Stimulated activated CD8-positive, alpha-beta memory T cell treated with anti-CD3 and anti-CD28 coated beads, Interleukin-15, amount 100 ng/mL, for 4 hours (primary cell): ENCODE data around the gene GGT5.
A peak's percentile ranks its signal among the peaks of the same experiment; 100 is the strongest.
"Not testable (repeated sequence)": the region's sequence is repeated elsewhere in the genome, so short reads cannot be mapped to it uniquely, and the experiment has no call there.

Experiments used
- DNase-seq, 2 donors: peaks; one replicate each; pipeline ENCODE4 v3.0.0-alpha.2; 2020; ENCODE audit warnings: low read depth in 2 of 2

Gene GGT5

DNA sequence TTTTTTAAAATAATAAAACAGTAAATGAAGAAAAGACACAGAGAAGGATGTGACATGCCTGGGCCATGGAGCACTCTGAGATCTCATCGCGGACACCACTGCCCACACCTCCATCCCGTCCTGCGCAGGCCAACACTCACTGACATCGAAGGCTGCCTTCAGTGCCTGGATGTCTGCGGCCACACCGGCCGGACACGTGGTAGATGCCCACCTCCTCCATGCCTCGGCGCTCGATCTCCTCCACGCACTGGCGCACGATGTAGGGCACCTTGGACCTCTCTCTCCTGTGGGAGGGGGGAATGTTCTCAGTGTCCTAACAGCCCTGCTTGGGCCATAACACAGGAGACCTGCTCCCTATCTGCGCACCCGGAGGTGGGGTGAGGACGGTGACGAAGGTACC, 18.6 kb upstream of the GGT5 start:
- DNase-seq: not testable (repeated sequence)

DNA sequence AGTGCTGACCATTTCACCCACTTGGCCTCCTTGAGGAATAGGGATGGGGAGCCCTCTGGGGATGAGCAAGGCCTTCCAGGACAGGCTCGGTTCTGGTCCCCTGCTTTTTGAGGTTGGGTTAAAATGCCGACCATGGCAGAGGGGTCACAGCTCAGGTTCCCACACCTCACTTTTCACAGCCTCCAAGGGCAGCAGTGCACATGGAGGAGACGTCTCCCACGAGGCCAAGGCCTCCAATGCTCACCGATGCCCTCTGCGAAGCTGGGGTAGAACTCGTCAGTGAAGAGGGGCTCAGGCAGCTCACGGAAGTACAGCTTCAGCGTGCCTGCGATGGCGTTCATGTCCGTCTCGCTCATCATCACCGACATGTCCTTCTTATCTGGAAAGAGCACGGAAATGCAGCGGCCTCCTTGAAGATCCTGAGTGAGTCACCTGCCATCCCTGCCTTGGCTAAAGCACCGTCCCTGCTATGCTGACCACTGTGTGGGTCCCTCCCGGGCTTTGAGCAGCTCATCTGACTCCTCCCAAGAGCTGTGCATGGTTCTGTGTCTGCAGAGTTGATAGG, 17.4 kb upstream of the GGT5 start:
- DNase-seq: not testable (repeated sequence)

DNA sequence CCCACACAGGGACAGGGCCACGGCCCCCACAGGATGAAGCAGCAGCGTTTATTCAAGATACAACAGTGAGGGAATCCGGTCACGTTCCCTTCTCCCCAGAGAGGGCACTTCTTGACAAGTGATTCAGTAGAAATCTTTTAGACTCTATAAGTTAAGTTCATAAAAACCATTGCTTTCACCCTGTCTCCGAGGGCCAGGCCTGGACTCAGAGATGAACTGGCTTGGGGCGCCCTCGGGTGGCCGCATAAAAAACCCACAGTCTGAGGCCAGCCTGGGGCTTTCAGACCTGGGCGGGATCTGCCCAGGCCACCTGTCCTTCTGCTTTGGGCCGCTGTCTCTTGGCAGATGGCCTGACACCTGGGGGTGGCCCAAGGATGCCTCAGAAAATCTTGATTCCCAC, 14.6 kb upstream of the GGT5 start:
- DNase-seq: peak in 1 of 2 donors; percentile 35

DNA sequence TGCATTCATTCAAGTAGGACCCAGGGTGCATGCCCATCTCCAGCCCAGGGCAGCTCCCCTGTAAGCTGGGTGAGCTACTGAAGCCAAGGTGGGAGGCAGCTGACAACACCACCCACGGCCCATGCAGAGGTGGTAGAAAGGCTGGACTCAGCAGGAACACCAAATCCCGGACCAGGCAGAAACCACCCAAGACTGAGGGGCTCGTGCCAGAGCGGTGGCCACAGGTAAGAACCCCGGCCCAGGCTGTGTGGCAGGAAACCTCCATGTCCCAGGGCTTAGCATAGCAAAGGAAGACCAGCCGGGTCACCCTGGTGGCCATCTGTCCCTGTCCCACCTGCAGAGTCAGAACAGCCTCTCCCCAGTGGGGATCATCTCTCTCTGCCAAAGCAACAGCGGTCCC, 11.9 kb upstream of the GGT5 start:
- not testable (repeated sequence) for DNase-seq

DNA sequence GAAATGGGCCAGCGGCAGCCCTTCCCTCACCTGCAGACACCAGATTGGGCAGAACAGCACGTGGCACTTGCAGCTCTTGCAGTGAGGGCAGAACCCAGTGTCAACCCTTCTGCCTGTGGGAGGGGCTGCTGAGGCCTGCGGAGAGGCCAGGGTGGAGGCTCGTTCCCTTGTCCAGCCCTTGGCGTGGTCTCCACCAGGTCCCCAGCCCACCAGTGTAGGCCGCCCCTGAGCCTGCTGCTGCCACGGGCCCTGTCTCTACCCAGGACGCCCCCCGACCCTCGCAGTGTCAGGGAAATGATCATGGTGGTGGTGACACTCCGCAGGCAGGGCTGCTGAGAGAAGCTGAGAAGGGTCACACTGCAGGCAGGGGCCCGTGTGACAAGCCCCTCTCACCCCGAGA, 11.3 kb upstream of the GGT5 start:
- not testable (repeated sequence) for DNase-seq

DNA sequence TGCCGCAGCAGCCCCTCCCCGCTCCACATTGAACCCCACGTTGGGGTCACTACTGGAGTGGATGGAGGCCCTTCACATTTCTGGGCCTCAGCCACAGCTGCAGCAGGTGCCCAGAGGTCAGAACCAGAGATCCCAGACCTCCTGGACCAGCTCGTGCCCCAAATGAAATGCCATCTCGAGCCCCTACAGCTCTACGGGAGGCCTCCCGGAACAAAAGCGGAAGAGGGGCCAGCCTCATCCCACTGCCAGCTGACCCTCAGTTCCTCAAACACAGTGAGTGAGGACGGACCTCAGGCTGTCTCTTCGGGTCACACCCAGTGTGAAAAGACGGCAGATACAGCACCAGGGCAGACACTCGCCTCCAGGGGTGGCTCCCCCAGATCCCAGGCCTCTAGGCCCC, 8.2 kb upstream of the GGT5 start:
- not testable (repeated sequence) for DNase-seq

DNA sequence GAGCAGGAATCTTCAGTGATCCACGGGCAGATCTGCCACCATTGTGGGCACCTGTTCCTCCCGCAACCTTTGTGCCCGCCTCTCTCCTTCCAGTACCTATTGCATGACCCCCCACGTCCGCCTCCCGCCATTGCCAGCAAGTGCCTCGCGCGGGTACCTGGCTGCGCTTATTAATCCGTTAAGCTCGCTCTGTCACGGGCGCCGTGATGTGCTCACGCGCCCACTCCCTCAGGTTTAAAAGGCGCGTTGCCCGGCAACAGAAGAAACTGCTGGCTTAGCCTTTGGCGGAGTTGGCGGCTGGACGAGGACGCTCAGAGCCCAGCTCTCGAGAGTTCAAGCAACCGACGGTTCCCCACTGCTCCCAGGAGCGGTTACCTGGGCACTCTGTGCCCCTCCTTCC, 6.4 kb upstream of the GGT5 start:
- not testable (repeated sequence) for DNase-seq

DNA sequence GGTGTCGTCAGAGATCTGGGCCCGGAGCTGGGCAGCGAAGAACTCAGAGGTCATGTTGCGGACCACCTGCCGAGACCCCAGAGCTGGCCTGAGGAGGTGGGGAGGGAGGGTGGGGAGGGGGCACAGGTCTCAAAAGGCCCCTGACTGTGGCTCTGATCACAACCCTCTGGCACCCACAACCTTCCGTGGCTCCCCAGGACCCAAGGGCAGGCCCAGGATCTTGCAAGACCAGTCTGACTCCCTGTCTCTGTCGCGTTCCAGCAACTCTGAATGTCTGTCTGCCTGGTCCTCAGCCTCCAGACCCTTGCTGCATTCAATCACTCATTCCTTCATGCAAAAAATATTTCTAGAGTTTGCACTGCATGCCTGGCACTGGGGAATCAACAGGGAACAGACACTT, 4.5 kb upstream of the GGT5 start:
- DNase-seq: not testable (repeated sequence)

DNA sequence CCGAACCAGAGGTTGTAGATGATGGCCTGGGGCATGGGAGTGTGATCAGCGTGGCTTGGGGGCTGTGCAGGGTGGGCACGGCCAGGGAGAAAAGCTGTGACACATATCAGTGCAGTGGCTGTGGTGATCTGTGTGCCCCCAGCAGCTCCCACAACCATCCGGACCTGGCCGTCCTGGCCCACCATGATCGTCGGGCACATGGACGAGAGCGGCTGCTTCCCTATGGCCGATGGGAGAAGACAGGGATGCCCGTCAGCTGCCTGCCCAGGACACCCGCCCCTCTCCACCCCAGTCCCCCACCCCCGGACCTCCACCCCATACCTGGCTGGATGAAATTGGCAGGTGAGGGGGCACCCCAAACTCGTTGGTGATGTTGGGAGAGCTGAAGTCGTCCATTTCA, 3.7 kb upstream of the GGT5 start:
- DNase-seq: not testable (repeated sequence)

DNA sequence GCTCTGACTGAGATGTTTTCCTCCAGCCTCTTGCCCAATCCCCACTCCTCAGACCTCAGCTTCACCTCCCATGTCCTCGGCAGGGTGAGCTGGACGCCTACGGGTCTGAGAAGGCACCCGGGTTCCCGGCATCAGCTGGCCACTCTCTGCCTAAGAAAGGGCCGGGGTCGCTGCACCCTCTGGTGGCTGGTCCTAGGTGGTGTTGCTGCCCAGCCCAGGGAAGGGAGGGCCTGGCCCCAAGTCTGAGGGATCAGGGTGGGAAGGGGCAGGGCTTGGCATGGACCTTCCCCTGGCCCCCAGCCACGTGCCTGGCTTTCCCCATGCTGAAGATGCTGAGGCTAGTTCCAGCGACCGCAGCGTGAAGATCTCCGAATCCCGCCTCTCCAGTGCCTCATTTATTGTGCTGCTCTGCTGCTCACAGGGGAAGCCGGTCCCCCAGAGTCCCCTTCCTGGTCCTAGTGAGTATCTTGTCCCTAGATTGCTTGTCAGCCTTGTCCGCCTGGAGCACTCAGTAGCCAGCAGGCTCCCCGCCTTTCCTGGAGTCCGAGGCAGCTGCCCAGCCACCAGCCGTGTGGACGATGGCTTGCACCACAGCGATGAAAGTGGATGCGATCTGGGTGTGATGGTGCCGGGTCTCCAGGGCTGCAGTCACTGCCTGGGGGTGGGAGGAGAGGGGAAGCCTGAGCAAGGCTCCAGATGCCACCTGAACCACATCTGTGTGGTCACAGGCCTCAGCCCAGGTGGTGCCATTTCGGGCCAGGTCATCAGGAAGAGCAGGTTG, 2.9 kb upstream of the GGT5 start:
- DNase-seq: no peak

DNA sequence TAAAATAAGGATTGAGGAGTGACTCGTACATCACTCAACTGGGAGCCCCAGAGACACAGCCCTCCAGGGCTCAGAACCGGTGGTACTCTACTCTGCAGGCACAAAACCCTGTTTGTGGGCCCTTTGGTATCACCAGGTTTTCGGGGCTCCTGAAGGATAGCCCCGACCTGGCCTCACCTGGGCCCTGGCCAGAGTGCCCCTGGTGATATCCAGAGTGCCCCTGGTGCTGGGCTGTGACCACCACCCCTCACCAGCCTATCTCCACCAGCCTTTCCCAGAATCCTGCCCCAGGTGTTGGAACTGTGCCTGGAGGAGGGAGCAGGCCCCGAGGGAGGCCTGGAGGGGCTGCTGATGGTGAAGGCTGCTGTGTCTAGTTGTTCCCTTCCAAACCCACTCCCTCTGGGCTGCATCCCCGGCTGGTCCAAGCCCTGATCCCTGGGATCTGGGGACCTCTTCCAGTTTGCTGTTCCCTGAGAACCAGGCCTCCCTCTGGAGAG, 2.2 kb upstream of the GGT5 start:
- DNase-seq: no peak

DNA sequence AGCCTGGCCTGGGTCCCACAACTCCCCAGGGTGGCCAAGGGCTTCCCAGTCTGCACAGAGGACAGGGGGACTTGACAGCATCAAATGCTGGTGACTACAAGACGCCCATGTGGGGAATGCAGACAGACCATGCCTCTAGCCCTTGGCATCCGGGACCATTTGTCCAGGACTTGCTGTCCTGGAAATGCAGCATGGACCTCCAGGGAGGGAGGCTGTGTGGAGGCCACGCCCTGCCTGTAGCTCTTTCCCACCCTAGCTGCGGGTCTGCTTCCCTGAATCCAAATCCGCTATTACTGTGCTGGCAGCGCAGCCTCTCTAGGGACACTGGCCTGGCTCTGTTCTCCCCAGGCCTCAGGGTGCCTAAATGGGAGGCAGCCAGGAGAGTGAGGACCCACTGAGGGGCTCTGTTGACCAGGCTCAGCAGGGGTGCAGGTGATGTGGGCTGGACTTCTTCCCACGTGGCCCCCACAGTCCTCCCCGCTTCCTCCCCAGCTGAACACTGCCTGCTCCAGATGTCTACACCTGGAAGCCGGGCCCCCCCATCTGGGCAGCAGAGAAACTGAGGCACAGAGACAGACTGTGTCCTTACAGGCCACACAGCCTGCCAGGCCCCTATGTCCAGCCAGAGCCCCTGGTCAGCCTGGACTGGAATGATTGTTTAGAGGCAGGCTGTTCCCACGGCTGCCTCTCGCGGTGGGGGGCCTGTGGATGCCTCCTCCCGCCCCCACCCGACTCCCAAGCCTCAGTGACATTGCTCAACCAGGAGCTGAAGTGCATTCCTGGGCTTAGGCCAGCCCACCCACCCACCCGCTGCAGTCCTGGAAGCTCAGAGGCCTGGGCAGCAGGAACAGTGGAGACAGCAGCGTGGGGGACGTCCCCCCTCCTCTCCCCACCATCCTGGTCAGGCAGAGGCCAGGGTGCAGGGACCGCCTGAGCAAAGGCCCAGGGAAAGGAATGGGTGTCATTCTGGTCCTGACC, 991 bp upstream of the GGT5 start:
- DNase-seq: not testable (repeated sequence)

DNA sequence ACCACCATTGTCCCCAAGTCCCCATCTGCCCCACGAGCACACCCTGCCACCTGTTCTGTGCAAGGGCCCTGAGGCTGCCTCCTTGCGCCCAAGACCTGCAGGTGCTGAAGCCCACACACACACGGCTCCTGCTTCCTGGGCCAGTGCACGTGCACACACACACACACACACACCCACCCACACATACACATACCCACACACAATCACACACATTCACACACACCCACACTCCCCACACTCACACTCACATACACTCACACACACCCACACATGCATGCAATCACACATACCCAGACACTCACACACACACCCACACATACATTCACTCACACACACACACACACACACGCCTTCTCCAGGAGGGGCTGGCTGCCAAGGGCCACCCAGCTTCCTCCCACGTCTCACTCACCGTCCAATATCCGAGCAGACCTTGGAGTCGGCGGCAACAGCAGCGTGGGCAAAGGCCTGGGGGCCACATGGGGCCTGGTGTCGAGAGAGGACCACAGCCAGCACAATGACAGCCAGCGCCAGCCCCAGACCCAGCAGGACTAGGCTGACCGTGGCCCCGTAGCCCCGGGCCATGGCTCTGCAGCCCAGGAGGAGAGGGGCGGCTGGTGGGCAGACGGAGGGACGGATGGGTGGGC, 616 bp downstream of the GGT5 start:
- no peak for DNase-seq

DNA sequence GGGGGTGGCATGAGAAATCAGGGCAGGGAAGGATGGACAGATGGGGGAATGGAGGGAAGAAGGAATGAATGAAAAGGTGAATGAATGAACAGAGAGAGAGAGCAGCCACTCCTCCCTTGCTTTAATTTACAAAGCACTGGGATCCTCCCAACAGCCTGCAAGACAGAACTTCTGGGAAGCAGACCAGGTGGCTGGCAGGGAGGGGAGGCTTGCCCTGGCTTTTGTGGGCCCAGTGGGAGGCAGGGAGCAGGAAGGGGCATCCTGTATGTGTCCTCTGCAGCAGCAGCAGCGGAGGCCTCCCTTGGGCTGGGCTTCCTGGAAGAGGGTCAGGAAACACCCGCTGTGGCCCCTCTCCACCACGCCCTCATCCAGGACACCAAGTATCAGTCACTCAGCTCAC, 1.5 kb downstream of the GGT5 start:
- not testable (repeated sequence) for DNase-seq

DNA sequence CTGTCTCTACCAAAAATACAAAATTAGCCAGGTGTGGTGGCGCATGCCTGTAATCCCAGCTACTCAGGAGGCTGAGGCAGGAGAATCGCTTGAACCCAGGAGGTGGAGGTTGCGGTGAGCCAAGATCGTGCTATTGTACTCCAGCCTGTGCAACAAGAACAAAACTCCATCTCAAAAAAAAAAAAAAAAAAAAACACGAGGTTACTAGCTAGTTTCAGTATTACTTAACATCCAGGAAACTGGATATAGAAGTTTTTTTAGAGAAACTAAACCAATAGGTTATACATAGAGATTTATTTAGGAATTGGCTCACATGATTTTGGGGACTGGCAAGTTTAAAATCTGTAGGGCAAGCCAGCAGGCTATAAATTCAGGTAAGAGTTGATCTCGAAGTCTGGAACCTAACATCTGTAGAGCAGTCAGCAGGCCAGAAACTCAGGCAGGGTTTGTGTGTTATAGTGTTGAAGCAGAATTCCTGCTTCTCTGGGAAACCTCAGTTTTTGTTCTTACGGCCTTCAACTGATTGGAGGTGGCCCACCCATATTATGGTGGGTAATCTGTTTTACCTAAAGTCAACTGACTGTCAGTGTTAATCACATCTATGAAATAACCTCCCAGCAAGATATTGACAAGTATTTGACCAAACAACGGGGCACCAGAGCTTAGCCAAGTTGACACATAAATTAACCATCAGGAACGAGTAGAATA, 3.7 kb downstream of the GGT5 start:
- DNase-seq: not testable (repeated sequence)

DNA sequence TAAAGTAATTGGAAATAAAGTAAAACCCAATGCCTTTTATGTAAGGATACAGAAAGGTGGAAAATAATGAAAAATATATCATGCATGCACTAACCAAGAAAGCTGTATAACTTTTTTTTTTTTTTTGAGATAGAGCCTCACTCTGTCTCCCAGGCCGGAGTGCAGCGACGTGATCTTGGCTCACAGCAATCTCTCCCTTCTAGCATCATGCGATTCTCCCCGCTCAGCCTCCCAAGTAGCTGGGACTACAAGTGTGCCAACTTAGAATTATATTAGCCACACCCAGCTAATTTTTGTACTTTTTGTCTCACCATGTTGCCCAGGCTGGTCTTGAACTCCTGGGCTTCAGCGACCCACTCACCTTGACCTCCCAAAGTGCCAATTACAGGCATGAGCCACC, 4.5 kb downstream of the GGT5 start:
- DNase-seq: no peak

DNA sequence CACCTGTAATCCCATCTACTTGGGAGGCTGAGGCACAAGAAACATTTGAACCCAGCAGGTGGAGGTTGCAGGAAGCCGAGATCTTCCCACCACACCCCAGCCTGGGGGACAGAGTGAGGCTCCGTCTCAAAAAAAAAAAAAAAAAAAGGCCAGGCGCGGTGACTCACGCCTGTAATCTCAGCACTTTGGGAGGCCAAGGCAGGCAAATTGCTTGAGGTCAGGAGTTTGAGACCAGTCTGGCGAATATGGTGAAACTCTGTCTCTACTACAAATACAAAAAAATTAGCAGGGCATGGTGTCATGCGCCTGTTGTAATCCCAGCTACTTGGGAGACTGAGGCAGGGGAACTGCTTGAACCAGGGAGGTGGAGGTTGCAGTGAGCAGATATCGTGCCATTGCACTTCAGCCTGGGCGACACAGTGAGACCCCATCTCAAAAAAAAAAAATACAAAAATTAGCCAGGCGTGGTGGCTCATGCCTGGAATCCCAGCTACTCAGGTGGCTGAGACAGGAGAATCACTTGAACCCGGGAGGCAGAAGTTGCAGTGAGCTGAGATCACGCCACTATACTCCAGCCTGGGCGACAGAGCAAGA, 6.7 kb downstream of the GGT5 start:
- not testable (repeated sequence) for DNase-seq

DNA sequence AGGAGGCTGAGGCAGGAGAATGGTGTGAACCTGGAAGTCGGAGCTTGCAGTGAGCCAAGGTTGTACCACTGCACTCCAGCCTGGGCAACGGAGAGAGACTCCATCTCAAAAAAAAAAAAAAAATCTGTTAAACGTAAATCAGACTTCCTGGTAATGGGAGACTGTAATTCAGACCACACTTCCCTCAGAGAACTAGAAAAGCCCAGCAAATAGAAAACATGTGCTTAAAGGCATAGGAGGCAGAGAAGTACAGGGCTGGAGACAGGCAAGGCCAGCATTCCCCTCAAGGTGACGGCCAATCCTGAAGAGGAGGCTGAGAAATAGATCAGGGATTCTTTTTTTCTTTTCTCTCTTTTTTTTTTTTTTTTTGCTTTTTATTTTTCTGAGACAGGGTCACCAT, 8.2 kb downstream of the GGT5 start:
- no peak for DNase-seq

DNA sequence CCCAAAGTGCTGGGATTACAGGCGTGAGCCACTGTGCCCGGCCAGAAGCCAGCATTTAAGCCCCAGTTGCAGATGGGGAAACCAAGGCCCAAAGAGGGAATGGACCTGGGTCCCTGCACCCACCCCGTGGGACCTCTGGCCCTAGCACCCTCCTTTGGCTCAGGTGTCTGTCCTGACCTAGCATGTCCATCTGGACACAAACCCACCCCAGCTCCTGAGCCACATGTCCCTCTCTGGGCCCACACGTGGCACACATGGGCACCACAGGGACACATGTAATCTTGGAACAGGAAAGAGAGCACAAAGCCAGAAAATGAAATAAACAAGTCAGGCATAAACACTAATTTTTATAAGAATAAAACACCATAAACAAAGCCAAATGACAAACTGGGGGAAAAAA, 9.6 kb downstream of the GGT5 start:
- DNase-seq: no peak

DNA sequence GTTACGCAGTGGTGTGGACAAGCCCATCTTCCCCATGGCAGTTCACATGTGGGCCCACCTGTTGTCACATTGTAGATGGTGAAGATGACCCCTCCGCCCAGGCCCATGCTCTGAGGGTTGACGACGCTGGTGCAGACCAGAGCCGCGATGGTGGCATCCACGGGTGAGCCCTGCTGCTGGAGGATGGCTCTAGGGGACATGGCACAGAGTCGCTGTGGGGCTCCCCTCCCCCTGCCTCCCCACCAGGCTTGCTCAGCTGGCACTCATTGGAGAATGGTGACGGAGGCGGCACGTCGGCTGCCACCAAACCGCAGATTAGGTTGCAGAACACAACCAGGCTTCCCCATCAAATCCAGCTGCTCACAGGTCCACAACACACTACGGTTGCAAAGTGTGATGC, 11.1 kb downstream of the GGT5 start:
- no peak for DNase-seq

DNA sequence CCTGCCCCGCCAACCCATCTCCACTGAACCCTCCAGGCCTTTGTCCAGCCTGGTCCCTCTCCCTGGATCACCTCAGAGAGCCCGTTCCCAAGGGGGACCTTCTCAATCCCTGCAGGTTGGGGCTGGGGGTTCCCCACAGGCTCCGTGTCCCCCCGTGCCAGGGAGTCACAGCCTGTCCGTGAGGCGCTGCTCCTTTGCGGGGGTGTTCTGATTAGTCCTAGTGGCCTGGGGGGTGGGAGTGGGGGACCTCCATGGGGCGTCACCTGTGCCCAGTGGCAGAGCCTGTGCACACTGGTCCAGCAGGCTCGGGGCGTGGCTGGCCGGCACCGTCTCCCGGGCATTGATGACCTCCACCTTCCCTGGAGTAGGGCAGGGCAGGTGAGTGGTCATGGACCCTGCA, 11.6 kb downstream of the GGT5 start:
- no peak for DNase-seq
